Adipocyte (in vitro differentiated cells): ENCODE results near the gene TNNC1.

ENCODE experiments used
- DNase-seq: peaks from one replicate; pipeline ENCODE4 v3.0.0-alpha.2; 2015; ENCODE audit warnings: low read depth
- H3K27me3 ChIP-seq: replicated peaks from 2 replicates; pipeline ENCODE4 v1.7.0; 2013; ENCODE audit warnings: mild to moderate bottlenecking, low read length, moderate library complexity; ENCODE audit not compliant: control insufficient read depth, insufficient read depth
- H3K36me3 ChIP-seq: 2 replicates; pipeline ENCODE4 v1.7.0; 2013; ENCODE audit warnings: low read length, mild to moderate bottlenecking, moderate library complexity; ENCODE audit not compliant: control insufficient read depth, insufficient read depth, severe bottlenecking
- H3K4me1 ChIP-seq: 2 replicates; pipeline ENCODE4 v1.7.0; 2013; ENCODE audit warnings: mild to moderate bottlenecking, low read length, moderate library complexity; ENCODE audit not compliant: control insufficient read depth, insufficient read depth
- H3K4me3 ChIP-seq: 2 replicates; pipeline ENCODE4 v1.7.0; 2013; ENCODE audit warnings: mild to moderate bottlenecking, low read length, moderate library complexity
- H3K9ac ChIP-seq: 2 replicates; pipeline ENCODE4 v1.7.0; 2013; ENCODE audit warnings: mild to moderate bottlenecking, low read length, moderate library complexity
- H3K9me3 ChIP-seq: 2 replicates; pipeline ENCODE4 v1.7.0; 2013; ENCODE audit warnings: mild to moderate bottlenecking, low read length, moderate library complexity; ENCODE audit not compliant: control insufficient read depth

Gene TNNC1

GRCh38 chr3:52481819-52482521, 28.1 kb upstream of the TNNC1 start:
- Histone ChIP-seq H3K4me3 (no peak overlapping the region), H3K36me3 (peaks cover 73% of the 10 kb centered on the region), H3K4me1 (peaks cover 19% of the 10 kb centered on the region), H3K27me3 (no peaks in the 10 kb centered on the region), H3K9me3 (no peaks in the 10 kb centered on the region), H3K9ac (no peak overlapping the region)
- DNase-seq: peak; percentile 31

- H3K4me1 ChIP-seq: peaks cover 24% of the 10 kb centered on the region
- H3K36me3 ChIP-seq: peaks cover 70% of the 10 kb centered on the region
- no peaks in the 10 kb centered on the region for H3K9me3 ChIP-seq
Measured at GRCh38 chr3:52480768-52481715, 27.2 kb upstream of the TNNC1 start.

GRCh38 chr3:52479877-52480575, 26.2 kb upstream of the TNNC1 start:
- Histone ChIP-seq H3K4me3 (no peak overlapping the region), H3K9ac (no peak overlapping the region), H3K9me3 (no peaks in the 10 kb centered on the region), H3K36me3 (peaks cover 76% of the 10 kb centered on the region), H3K4me1 (peaks cover 24% of the 10 kb centered on the region), H3K27me3 (no peaks in the 10 kb centered on the region)
- no peak for DNase-seq

More at GRCh38 chr3:52480768-52481715, 27.2 kb upstream of the TNNC1 start:
- no peak for DNase-seq
- no peak overlapping the region for H3K4me3 ChIP-seq
- H3K9ac ChIP-seq: no peak overlapping the region
- H3K27me3 ChIP-seq: no peaks in the 10 kb centered on the region

- Histone ChIP-seq H3K9ac (no peak overlapping the region), H3K27me3 (no peaks in the 10 kb centered on the region), H3K4me3 (no peak overlapping the region), H3K4me1 (peaks cover 17% of the 10 kb centered on the region), H3K36me3 (peaks cover 82% of the 10 kb centered on the region), H3K9me3 (no peaks in the 10 kb centered on the region)
- DNase-seq: no peak
Measured at GRCh38 chr3:52479037-52479876, 25.4 kb upstream of the TNNC1 start.

GRCh38 chr3:52477796-52478095, 23.9 kb upstream of the TNNC1 start:
- DNase-seq: no peak
- Histone ChIP-seq H3K9ac (no peak overlapping the region), H3K27me3 (no peaks in the 10 kb centered on the region), H3K9me3 (no peaks in the 10 kb centered on the region), H3K36me3 (peaks cover 94% of the 10 kb centered on the region), H3K4me1 (peaks cover 5% of the 10 kb centered on the region), H3K4me3 (no peak overlapping the region)

GRCh38 chr3:52477076-52477795, 23.4 kb upstream of the TNNC1 start:
- H3K4me1 ChIP-seq: peaks cover 8% of the 10 kb centered on the region
- no peak for DNase-seq
- no peak overlapping the region for H3K9ac ChIP-seq
- H3K9me3 ChIP-seq: no peaks in the 10 kb centered on the region
- no peaks in the 10 kb centered on the region for H3K27me3 ChIP-seq
- no peak overlapping the region for H3K4me3 ChIP-seq
- peaks cover 94% of the 10 kb centered on the region for H3K36me3 ChIP-seq

GRCh38 chr3:52473026-52473425, 19.2 kb upstream of the TNNC1 start:
- Histone ChIP-seq H3K27me3 (no peaks in the 10 kb centered on the region), H3K4me1 (peaks cover 29% of the 10 kb centered on the region), H3K36me3 (peaks cover 68% of the 10 kb centered on the region), H3K4me3 (no peak overlapping the region), H3K9me3 (no peaks in the 10 kb centered on the region), H3K9ac (no peak overlapping the region)
- DNase-seq: no peak

GRCh38 chr3:52472239-52473000, 18.6 kb upstream of the TNNC1 start:
- no peak overlapping the region for H3K4me3 ChIP-seq
- no peak for DNase-seq
- peaks cover 62% of the 10 kb centered on the region for H3K36me3 ChIP-seq

GRCh38 chr3:52471371-52472238, 17.8 kb upstream of the TNNC1 start:
- Histone ChIP-seq H3K36me3 (peaks cover 56% of the 10 kb centered on the region), H3K9me3 (no peaks in the 10 kb centered on the region), H3K9ac (no peak overlapping the region), H3K4me1 (peaks cover 41% of the 10 kb centered on the region), H3K27me3 (no peaks in the 10 kb centered on the region), H3K4me3 (no peak overlapping the region)
- DNase-seq: peak; percentile 70

More at GRCh38 chr3:52472239-52473000, 18.6 kb upstream of the TNNC1 start:
- no peak overlapping the region for H3K9ac ChIP-seq
- H3K4me1 ChIP-seq: peaks cover 35% of the 10 kb centered on the region
- no peaks in the 10 kb centered on the region for H3K27me3 ChIP-seq
- H3K9me3 ChIP-seq: no peaks in the 10 kb centered on the region
